OCI-LY7 (cell line): ENCODE data around the gene F8.

Source experiments
- CTCF ChIP-seq: fragments of 200-600 bp; sonication (generic); conservative IDR thresholded peaks from 2 replicates; pipeline ENCODE4 v1.5.1; 2014; ENCODE audit warnings: mild to moderate bottlenecking, antibody characterized with exemption, low read length, moderate library complexity, mixed read lengths
- EZH2phosphoT487 ChIP-seq: fragments of 200-600 bp; sonication (generic); IDR thresholded peaks from 2 replicates; pipeline ENCODE4 v1.6.1; 2018; ENCODE audit warnings: low read depth, borderline replicate concordance, mild to moderate bottlenecking, mixed run types, antibody characterized with exemption, low read length, moderate library complexity, mixed read lengths

- no peak for TF ChIP-seq CTCF
- no peak for TF ChIP-seq EZH2phosphoT487
Measured at GRCh38 chrX:155069414-155069813, 46.9 kb upstream of the F8 start.
